GM21576 (cell line): Measurements from ENCODE around the gene BDP1.
"Not testable (repeated sequence)": the region's sequence is repeated elsewhere in the genome, so short reads cannot be mapped to it uniquely, and the experiment has no call there.

Source experiments
- ATAC-seq: cut with Tn5 transposase; IDR thresholded peaks from one replicate; pipeline ENCODE4 v1.9.1; 2021; ENCODE audit warnings: mild to moderate bottlenecking, moderate library complexity; ENCODE audit not compliant: unreplicated experiment

Gene BDP1

DNA sequence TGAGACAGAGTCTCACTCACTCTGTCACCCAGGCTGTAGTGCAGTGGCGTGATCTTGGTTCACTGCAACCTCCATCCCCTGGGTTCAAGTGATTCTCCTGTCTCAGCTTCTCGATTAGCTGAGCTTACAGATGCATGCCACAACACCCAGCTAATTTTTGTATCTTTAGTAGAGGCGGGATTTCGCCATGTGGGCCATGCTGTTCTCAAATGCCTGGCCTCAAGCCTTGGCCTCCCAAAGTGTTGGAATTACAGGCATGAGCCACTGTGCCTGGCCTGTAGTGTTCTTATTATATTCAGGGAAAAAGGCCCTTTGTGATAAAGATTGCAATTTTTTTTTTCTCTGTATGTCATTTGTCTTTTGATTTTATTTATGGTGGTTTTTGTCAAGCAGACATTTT is 107.7 kb downstream of the BDP1 start:
- no peak for ATAC-seq

DNA sequence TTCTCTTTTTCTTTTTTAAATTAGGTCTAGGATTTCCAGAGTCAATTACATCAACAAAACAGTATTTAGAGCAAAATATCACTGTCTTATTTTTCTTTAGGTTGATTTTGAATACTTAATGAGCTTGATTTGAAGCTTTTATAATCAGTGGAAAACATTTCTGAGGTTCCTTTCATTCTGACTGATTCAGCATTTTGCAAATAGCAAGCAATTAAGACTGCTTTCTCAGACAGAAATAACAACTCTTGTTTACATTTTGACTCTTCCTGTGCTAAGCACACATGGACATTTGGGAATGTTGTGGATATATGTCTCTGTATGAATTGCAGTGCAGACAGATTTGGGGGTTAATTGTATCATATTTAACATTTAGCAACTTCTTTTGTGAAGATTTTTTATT is 109.4 kb downstream of the BDP1 start:
- no peak for ATAC-seq

DNA sequence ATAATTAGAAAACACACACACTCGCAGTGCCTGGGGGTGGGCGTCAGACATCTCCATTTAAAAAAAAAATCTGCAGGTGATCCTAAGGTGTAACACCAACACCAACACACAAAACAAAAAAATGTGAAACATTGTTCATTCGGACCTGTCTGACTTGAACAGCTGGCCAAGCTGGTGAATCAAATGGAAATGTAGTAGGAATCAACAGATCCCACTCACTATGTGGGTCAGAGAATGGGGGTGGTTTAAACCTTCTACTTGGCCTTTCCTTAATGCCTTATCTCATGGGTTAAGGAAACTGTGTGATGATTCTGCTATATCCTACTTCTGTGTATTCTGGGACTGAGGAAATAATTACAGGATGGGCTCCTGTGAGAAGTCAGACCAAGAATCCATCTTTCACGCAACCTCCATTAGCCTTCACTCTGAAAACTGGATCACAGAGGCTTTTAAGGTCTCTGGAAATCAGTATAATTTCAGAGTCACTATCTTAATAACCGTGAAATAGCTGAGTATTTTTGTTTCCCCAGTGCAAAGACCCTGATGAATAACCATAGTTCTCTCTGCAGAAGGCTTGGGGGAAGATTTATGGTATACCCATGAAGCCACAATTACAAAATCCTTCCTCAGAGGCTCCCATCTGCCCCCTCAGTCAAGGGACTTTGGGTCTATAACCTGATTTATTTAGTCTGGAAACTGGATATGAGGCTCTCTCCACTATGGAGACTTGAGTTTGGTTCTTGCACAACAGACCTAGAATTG is 114.5 kb downstream of the BDP1 start:
- no peak for ATAC-seq

DNA sequence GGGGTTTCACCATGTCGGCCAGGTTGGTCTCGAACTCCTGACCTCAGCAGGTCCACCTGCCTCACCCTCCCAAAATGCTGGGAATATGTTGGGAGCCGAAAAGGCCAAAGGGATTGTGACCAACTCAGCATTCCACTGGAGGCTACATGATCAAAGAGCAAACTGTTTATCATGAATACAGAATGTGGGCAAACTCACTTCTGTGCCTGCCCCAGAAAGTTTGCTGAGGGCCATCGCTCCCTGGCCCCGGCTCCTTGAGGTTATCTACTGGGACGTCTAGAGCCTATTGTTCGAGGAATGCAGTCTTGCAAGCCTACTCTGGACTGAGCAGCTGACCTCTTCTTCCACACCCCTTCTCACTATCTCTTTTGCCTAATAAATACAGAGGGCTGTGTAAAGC is 116.4 kb downstream of the BDP1 start:
- not testable (repeated sequence) for ATAC-seq

DNA sequence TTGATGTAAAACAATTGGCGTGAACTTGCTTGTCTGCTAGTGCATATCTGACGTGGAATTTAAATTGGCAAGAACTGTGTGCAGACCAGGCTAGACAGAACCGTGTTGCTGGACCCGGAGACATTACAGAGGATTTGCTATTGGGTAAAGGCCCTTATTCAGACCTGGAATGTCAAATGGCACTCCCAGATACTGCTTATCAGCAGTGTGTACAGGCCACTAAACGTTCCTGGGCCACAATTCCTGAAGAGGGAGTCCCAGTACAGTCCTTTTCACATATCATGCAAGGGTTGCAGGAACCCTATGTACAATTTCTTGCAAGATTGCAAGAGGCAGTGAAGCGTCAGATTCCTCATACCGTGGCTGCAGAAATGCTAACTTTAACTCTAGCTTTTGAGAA is 118.1 kb downstream of the BDP1 start:
- ATAC-seq, result no peak

DNA sequence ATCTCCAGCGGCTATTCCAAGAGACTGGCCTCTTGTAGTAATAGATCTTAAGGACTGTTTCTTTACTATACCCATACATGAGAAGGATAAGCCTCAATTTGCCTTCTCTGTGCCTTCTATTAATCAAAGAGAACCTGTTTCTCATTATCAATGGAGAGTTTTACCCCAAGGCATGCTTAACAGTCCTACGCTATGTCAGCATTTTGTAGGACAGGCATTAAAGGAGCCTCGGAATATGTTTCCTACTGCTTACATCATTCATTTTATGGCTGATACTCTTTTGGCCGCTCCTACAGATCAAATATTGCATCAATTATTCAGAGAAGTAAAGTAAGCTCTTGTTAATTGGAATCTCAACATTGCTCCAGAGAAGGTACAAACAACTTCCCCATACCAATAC is 120.1 kb downstream of the BDP1 start:
- ATAC-seq, result not testable (repeated sequence)

DNA sequence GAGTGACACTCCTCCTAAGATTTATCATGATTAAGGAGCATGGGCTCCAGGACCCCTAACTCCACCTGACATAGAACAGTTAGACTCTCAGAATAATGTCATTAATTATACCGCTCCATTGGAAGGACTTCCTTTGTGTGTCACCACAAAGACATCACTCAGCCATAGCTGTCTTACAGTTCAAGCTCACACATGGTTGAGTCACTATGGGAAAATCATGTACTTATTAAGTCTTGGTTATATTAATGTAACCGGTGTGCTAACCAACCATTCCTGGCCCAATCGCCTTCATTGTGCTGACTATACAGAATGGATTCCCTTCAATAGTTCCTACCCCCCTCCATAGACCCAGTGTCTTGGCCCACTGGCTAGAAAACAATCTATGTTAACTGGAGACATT is 120.8 kb downstream of the BDP1 start:
- ATAC-seq, result no peak

DNA sequence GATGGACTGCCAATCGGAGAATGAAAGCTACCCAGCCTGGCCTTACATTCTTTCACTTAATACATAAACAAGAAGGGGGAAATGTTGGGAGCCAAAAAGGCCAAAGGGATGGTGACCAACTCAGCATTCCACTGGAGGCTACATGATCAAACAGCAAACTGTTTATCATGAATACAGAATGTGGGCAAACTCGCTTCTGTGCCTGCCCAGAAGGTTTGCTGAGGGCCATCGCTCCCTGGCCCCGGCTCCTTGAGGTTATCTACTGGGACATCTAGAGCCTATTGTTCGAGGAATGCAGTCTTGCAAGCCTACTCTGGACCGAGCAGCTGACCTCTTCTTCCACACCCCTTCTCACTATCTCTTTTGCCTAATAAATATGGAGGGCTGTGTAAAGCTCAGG is 122.4 kb downstream of the BDP1 start:
- ATAC-seq, result not testable (repeated sequence)

DNA sequence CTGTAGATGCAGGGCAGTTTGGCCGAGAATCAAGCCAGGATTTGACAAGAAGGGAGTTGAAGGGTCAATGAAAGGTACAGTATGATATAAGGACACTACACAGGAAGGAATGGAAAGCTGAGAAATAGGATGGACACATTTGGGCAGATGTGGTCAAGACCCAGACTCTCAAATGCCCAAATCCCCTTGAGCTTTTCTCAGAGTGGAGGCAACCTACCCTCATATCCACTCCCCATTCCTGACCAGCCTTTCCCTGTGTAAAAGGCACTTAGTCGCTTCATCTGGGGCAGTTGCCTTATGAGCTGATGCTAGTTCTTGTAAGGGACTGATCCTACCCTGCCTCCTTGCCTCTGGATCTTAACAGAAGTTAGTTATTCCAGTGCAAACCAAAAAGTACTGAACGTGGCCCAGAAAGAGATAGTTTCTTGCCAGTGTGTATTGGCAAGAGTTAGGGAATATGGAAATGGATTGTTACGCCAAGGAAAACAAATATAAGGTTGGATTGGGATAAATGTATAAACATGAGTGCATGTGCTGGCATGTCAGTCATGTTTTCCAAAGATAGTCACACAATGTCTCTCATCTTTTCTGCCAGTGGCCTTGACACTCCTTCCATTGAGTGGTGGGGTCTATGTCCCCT is 127.6 kb downstream of the BDP1 start:
- ATAC-seq, result no peak

DNA sequence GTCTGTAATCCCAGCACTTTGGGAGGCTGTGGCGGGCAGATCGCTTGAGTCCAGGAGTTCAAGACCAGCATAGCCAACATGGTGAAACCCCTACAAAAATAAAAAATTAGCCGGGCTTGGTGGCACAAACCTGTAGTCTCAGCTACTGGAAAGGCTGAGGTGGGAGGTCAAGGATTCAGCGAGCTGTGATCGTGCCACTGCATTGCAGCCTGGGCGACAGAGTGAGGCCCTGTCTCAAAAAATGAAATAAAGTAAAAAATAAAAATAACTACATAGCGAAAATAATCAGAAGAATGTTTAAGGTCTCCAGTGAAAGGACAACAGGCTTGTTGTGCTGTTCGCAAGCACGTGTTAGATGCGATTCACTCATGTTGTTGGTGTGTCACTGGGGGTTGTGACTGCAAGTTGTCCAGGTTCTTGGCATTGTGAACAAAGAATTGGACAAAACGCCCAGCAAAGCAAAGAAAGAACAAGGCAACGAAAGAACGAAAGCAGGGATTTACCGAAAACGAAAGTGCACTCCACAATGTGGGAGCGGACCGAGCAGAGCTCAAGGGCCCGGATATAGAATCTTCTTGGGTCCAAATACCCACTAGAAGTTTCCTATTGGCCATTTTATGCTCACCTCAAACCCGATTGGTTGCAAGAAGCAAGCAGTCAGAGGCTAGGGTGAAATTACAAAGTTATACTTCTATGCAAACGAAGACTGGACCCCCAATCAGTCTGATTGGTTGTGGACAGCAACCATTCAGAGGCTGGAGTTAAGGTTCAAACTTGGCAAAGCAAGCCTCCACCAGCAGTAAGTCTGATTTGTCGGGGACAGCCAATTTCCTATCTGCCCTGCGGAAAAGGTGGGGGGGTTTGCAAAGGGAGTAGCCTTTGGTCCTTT is 130.8 kb downstream of the BDP1 start:
- ATAC-seq, result no peak

DNA sequence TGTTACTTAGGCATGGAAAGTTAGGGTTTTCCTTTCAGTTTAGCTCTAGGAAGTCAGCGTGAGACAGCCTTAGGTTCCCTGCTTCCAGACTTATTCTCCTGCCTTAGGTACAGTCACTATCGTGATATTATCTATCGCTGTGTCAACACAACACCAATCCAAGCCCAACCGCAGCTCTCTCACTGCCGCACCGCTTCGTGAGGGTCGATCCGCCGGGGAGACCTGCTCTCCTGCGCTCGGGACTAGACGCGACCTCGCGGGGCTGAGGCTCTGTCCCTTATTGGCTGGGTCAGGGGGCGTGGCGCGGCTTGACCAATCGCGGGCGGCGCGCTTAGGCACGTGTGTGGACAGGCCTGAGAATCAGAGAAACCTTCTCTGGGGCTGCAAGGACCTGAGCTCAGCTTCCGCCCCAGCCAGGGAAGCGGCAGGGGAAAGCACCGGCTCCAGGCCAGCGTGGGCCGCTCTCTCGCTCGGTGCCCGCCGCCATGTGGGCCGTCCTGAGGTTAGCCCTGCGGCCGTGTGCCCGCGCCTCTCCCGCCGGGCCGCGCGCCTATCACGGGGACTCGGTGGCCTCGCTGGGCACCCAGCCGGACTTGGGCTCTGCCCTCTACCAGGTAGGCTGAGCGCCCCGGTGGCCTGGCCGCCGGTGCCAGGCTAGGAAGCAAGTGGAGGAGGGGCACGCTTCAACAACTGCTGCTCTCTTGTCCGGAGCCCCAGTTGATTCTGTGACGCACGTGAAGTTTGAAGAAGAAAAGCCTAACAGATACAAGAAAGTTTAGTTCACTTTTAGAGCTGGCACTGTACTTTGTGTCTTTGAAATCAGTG is 131.7 kb downstream of the BDP1 start, which contains the start of gene MCCC2:
MCCC2 (plus strand) TSS at position 400 of the 825 bp plus-strand sequence; CDS start at position 486, 86 bp downstream.
- ATAC-seq, result peak; percentile 98

DNA sequence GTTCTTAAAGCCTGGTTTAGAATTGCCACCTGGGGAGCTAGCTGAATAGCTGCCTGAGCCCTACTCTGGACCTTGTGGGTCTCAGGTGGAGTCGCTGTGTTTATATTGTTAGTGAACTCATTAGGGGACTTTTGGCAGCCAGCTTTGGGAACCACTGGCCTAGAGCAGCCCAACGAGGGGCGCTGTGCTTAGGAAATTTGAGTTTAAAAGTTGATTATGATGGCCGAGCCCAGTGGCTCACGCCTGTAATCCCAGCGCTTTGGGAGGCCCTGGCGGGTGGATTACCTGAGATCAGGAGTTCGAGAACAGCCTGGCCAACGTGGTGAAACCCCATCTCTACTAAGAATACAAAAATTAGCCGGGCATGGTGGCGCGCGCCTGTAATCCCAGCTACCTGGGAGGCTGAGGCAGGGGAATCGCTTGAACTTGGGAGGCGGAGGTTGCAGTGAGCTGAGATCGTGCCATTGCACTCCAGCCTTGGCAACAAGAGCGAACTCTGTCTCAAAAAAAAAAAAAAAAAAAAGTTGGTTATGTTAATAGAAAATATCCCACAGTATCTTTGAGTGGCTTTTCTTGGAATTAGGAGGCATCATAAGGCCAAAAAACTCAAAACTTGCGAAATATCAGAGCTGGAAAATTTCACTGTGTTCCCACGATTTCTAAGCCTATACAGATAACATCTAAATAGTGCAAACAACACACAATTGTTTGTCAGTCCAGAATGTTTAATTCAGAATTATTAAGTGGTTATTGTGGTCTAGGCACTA is 132.5 kb downstream of the BDP1 start:
- peak; percentile 6 for ATAC-seq

DNA sequence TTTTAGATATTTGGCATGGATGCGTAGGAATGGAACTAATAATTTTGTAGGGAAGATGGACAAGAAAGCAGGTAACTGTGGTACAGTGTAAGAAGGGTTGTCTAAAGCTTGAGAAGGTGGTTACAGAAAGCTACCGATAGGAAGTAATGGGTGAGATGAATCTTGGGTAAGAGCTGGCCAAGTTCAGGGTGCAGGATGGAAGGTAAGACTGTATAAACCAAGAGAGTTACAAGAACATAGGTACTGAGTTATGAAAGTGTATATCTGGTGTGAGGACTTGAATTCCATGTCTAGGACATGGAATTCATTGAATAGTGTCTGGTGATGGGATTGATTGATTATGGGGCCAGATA is 133.1 kb downstream of the BDP1 start:
- ATAC-seq, result no peak

DNA sequence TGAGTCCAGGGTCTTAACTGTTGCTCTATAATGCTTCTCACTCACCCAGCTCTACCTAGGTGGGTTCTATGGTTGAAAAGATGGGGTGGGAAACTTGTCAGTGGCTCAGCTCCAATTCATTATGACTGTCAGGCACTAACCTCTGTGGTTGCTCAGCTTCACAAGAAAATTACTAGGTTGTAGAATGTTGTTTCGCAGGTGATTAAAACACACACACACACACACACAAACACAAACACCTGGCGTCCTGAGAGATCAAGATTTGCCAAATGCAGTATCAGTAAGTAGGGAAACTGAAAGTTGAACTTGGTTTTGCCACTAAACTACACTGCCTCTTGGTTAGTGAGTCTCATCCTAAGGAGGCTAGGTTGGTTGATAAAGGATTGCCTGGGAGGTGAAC is 134.5 kb downstream of the BDP1 start:
- ATAC-seq, result no peak

DNA sequence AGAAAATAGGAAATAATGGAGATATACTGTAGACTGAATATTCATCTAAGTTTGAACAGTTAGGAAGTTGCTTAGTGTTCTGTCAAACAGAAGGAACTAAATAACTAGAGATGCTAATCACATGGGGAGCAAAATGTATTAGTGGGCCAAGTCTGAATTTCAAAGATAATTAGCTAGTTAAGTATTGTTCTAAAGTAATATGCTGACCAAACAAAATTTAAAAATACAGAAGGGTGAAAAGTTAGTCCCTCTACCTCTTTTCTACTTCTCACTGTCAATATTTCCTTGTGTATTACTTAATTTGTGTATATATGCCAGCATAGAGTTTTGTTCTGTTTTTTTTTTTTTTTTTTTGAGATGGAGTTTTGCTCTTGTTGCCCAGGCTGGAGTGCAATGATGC is 135.6 kb downstream of the BDP1 start:
- no peak for ATAC-seq

DNA sequence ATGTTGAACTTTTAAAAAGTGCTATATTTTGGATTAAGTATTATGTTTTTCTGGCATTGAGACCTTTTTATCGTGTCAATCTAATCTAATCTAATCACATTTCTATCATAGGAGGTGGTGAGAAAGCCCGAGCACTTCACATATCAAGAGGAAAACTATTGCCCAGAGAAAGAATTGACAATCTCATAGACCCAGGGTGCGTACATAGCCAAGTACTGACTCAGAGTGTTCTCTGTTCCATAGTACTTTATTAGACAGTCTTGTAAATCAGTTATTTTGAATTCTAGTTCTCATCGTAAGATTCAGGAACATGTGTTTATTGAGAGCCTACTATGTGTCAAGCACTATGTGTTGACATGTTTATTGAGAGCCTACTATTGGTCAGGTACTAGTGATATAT is 140.7 kb downstream of the BDP1 start:
- no peak for ATAC-seq

DNA sequence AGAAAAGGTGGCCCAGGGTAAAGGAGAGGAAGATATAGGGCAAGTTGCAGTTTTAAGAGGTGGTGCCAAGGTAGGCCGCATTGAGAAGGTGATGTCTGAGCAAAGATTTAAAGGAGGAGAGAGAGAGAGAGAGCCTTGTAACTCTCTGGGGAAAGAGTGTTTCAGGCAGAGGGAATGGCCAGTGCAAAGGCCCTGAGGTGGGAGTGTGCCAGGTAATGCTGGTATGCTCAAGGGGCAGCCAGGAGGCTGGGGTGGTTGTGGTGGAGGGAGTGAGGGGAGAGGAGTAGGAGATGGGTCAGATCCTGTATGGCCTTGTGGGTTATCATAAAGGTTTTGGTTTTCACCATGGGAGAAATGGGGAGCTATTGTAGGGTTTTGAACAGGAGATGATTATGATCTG is 141.6 kb downstream of the BDP1 start:
- no peak for ATAC-seq

DNA sequence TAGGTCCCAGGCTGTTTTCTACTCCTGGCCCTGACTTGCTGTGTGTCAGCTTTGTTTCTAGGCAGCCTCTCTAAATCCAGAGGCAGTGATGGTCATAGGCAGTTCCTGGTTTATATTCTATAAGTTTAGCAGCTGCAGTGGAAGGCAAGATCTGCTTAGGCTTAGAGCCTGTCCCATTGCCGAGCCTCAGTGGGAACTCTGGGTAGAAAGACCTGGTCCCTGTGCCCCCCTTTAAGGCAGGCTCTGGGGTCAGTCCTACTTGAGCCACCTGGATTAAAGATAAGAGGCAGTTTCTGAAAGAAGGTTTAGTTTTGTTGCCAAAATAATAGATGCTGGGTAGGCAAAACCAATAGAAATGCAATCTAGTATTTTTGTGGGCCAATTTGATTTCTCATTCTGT is 145.3 kb downstream of the BDP1 start:
- no peak for ATAC-seq

DNA sequence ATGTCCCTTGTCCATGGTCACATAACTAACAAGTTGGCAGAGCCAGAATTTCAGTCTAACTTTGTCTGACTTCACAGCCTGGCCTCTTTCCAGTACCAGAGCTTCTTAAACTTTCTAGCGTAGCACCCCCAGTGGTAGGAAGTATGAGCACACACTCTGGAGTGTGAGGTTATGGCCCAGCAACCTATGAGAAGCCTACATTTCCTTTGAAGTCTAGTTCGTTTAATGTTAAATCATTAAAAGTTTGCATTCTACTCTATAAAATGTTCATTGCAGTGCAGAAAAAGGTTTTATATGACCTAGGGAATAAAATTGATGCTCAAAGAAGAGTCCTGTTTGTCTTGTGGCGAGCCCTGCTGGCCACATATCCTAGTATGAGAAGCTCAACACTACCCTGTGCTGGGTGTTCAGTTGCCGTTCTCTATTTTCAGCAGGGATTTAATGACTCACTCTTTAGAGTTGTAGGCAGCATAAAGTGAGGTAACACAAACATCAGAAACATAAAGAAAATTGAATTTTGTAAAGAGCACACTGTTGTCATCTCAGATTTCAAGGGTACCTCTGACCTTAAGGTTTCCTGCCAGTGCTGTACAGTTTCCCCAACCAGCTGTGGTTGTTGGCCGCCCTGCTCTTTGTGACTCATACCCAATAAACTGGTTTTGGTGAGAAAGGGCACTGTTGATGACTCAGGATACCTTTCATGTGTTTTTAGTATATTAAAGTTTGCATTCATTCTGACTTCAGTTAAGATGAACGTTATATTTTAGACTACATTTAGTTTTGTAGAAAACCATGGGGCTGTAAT is 146.0 kb downstream of the BDP1 start:
- peak; percentile 86 for ATAC-seq
